Testis (tissue), 3 donors: ENCODE results near the gene LRP1. TPM values are rescaled to one million over a fixed set of nuclear protein-coding genes. Genes with fewer than 3 reads are reported as not detected.

Experiments
- DNase-seq: peaks from one replicate; pipeline ENCODE4 v3.0.0-alpha.2; 2019
- H3K27ac ChIP-seq, 2 donors: fragments of 200-600 bp; sonication (generic); one replicate each; pipeline ENCODE4 v1.5.1; 2019
- H3K27me3 ChIP-seq: fragments of 200-600 bp; sonication (generic); one replicate; pipeline ENCODE4 v1.5.1; 2019
- H3K36me3 ChIP-seq: fragments of 200-600 bp; sonication (generic); one replicate; pipeline ENCODE4 v1.5.1; 2017; ENCODE audit warnings: low read depth; ENCODE audit errors: missing control alignments
- H3K4me1 ChIP-seq: fragments of 200-600 bp; sonication (generic); one replicate; pipeline ENCODE4 v1.5.1; 2019
- H3K4me3 ChIP-seq, 2 donors: fragments of 200-600 bp; sonication (generic); one replicate each; pipeline ENCODE4 v1.5.1; 2017 to 2019
- H3K9me3 ChIP-seq: fragments of 200-600 bp; sonication (generic); one replicate; pipeline ENCODE4 v1.5.1; 2017
- CTCF ChIP-seq, 3 experiments: fragments of 450-650 bp in 2 of 3; fragments of 200-600 bp in 1 of 3; sonication (generic) in 1 of 3; IDR thresholded peaks; one replicate each; pipeline ENCODE4 v1.5.1; 2016 to 2019; ENCODE audit warnings: antibody characterized with exemption in 3 of 3, mild to moderate bottlenecking in 2 of 3, moderate library complexity in 1 of 3
- POLR2A ChIP-seq: fragments of 450-650 bp; IDR thresholded peaks from one replicate; pipeline ENCODE4 v1.6.1; 2017; ENCODE audit warnings: antibody characterized with exemption, mild to moderate bottlenecking, moderate library complexity
- whole genome bisulfite sequencing, 2 donors: methylation state at CpG; one replicate each; pipeline ENCODE4 v1.1.5; 2018; 5-methylcytosine and 5-hydroxymethylcytosine counted together
- intact Hi-C: fragments of 100-400 bp; cut with DNase I; formaldehyde crosslinking; loops from one replicate; pipeline ENCODE4 v1.15.1; 2023; ENCODE audit warnings: low total_unique reads
- polyA plus RNA-seq: library from polyadenylated mRNA; stranded (reverse); fragments of 350-450 nt; fragmentation: Illumina TruSeq; extraction: RNeasy Lipid Tissue Mini Kit (QIAGEN cat#74804); gene quantifications from one replicate; pipeline ENCODE4 v1.2.3, GENCODE V29; 2014; ENCODE audit warnings: low read depth, low replicate concordance; ENCODE audit not compliant: insufficient read depth
- total RNA-seq, 2 donors: library from RNA; depleted of rRNA; stranded (reverse); fragments of >200 nt; gene quantifications; one replicate each; pipeline ENCODE4 v1.2.3, GENCODE V29; 2016

Gene LRP1
- total and polyA plus RNA-seq, 3 donors from 2014 or later = 82.4 to 200 (median 135) TPM

GRCh38 chr12:57220770-57221168, 92.5 kb downstream of the LRP1 start:
- no peak overlapping the region for H3K4me3 ChIP-seq
- intact Hi-C loops = no loop called here
- TF ChIP-seq POLR2A = no peak
- no peak for TF ChIP-seq CTCF (IDR thresholded peaks at IDR 0.05)
- no peak overlapping the region for H3K27ac ChIP-seq
- DNase-seq = no peak
- WGBS, 2 donors = 75 to 81% methylated on average over 1 of the region's 1 CpG
- H3K27me3 ChIP-seq = no peaks in the 10 kb centered on the region
- peaks cover 15% of the 10 kb centered on the region for H3K4me1 ChIP-seq
- no peaks in the 10 kb centered on the region for H3K9me3 ChIP-seq
- no peaks in the 10 kb centered on the region for H3K36me3 ChIP-seq

GRCh38 chr12:57221169-57221917, 93.1 kb downstream of the LRP1 start:
- no peak overlapping the region for H3K4me3 ChIP-seq
- H3K36me3 ChIP-seq = no peaks in the 10 kb centered on the region
- H3K4me1 ChIP-seq = peaks cover 11% of the 10 kb centered on the region
- no peak for DNase-seq
- intact Hi-C loops = no loop called here
- WGBS, 2 donors = 25 to 50% methylated on average over 12 to 24 of the region's 24 CpGs
- no peaks in the 10 kb centered on the region for H3K27me3 ChIP-seq
- no peaks in the 10 kb centered on the region for H3K9me3 ChIP-seq
- H3K27ac ChIP-seq = no peak overlapping the region
- TF ChIP-seq POLR2A (no peak), CTCF (IDR thresholded peaks at IDR 0.05) (no peak)

GRCh38 chr12:57222286-57223190, 94.3 kb downstream of the LRP1 start:
- intact Hi-C loops = no loop called here
- no peak for DNase-seq
- no peaks in the 10 kb centered on the region for H3K36me3 ChIP-seq
- no peaks in the 10 kb centered on the region for H3K9me3 ChIP-seq
- no peak overlapping the region for H3K27ac ChIP-seq
- 70 to 87% methylated on average over 11 to 13 of the region's 13 CpGs for WGBS, 2 donors
- H3K4me3 ChIP-seq = no peak overlapping the region
- no peaks in the 10 kb centered on the region for H3K27me3 ChIP-seq
- peaks cover 10% of the 10 kb centered on the region for H3K4me1 ChIP-seq
- no peak for TF ChIP-seq CTCF (IDR thresholded peaks at IDR 0.05)
- no peak for TF ChIP-seq POLR2A

GRCh38 chr12:57223191-57224165, 95.2 kb downstream of the LRP1 start:
- DNase-seq = no peak
- Histone ChIP-seq H3K4me3 (no peak overlapping the region), H3K4me1 (peaks cover 7% of the 10 kb centered on the region), H3K27me3 (no peaks in the 10 kb centered on the region), H3K27ac (no peak overlapping the region), H3K36me3 (no peaks in the 10 kb centered on the region), H3K9me3 (no peaks in the 10 kb centered on the region)
- WGBS, 2 donors = 80 to 86% methylated on average over 22 of the region's 22 CpGs
- intact Hi-C loops = no loop called here
- no peak for TF ChIP-seq CTCF (IDR thresholded peaks at IDR 0.05)
- no peak for TF ChIP-seq POLR2A
